ENCODE measurements around the gene POTEE.
"Not testable (repeated sequence)": the region's sequence is repeated elsewhere in the genome, so short reads cannot be mapped to it uniquely, and the experiment has no call there.

DNA sequence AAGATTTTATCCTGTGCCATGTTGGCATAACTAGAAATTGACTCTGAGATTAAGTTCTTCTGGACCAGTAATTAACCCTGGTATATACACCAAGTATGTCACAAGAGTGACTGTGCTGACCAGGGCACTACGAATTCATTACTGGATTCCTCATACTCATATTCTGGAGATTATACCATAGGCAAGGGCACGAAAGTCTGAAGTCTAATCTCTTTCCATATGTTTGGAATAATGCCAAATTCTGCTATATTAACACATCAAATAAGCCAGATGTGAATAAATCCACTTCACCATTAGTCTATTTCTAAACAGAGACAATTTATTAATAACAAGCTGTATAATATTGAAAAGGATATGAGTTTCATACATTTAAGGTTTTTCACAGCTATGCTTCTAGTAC, 13.2 kb upstream of the POTEE start:
- not testable (repeated sequence) for TF ChIP-seq MAX, JUND (IDR thresholded peaks at IDR 0.05)
- TF ChIP-seq, protein P1, sequence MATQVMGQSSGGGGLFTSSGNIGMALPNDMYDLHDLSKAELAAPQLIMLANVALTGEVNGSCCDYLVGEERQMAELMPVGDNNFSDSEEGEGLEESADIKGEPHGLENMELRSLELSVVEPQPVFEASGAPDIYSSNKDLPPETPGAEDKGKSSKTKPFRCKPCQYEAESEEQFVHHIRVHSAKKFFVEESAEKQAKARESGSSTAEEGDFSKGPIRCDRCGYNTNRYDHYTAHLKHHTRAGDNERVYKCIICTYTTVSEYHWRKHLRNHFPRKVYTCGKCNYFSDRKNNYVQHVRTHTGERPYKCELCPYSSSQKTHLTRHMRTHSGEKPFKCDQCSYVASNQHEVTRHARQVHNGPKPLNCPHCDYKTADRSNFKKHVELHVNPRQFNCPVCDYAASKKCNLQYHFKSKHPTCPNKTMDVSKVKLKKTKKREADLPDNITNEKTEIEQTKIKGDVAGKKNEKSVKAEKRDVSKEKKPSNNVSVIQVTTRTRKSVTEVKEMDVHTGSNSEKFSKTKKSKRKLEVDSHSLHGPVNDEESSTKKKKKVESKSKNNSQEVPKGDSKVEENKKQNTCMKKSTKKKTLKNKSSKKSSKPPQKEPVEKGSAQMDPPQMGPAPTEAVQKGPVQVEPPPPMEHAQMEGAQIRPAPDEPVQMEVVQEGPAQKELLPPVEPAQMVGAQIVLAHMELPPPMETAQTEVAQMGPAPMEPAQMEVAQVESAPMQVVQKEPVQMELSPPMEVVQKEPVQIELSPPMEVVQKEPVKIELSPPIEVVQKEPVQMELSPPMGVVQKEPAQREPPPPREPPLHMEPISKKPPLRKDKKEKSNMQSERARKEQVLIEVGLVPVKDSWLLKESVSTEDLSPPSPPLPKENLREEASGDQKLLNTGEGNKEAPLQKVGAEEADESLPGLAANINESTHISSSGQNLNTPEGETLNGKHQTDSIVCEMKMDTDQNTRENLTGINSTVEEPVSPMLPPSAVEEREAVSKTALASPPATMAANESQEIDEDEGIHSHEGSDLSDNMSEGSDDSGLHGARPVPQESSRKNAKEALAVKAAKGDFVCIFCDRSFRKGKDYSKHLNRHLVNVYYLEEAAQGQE (IDR thresholded peaks at IDR 0.05), result not testable (repeated sequence)
